Esophagus muscularis mucosa (tissue), 4 donors: ENCODE results near the gene TMEM38A.

ENCODE experiments used
- EP300 ChIP-seq: sonication (generic); formaldehyde crosslinking; IDR thresholded peaks from one replicate; pipeline ENCODE4 v1.6.1; 2017; ENCODE audit warnings: antibody characterized with exemption
- POLR2A ChIP-seq: fragments of 450-650 bp; IDR thresholded peaks from one replicate; pipeline ENCODE4 v1.6.1; 2017; ENCODE audit warnings: antibody characterized with exemption, moderate library complexity, mild to moderate bottlenecking, low read depth
- POLR2AphosphoS5 ChIP-seq, 2 donors: sonication (generic); formaldehyde crosslinking; IDR thresholded peaks; one replicate each; pipeline ENCODE4 v1.6.1; 2017; ENCODE audit warnings: antibody characterized with exemption in 2 of 2
- TF ChIP-seq, protein P1 (sequence below), 3 experiments: fragments of 200-600 bp in 2 of 3; fragments of 450-650 bp in 1 of 3; sonication (generic) in 2 of 3; IDR thresholded peaks; one replicate each; pipeline ENCODE4 v1.5.1; 2017 to 2019; ENCODE audit warnings: antibody characterized with exemption in 3 of 3, mild to moderate bottlenecking in 2 of 3, moderate library complexity in 1 of 3

DNA sequence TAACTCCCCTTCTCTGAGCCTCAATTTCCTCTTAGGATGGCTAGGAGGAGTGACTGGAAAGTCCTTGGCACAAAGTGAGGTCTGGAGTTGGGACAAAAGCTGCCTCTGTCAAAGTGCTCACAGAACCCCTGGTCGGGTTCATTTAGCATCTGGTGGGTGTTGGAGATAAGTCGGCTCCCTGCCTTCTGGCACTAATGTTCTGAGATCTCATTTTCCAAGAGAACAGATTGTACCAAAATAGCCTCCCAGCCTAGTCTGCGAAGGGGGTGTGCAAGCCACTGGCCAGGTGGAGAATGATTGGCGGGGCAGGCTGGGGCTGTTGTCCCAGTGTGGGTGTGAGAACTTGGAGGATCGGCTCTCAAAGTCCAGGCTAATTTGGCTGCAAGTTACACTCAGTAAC is 38.0 kb downstream of the TMEM38A start:
- no peak for TF ChIP-seq EP300
- TF ChIP-seq, protein P1, sequence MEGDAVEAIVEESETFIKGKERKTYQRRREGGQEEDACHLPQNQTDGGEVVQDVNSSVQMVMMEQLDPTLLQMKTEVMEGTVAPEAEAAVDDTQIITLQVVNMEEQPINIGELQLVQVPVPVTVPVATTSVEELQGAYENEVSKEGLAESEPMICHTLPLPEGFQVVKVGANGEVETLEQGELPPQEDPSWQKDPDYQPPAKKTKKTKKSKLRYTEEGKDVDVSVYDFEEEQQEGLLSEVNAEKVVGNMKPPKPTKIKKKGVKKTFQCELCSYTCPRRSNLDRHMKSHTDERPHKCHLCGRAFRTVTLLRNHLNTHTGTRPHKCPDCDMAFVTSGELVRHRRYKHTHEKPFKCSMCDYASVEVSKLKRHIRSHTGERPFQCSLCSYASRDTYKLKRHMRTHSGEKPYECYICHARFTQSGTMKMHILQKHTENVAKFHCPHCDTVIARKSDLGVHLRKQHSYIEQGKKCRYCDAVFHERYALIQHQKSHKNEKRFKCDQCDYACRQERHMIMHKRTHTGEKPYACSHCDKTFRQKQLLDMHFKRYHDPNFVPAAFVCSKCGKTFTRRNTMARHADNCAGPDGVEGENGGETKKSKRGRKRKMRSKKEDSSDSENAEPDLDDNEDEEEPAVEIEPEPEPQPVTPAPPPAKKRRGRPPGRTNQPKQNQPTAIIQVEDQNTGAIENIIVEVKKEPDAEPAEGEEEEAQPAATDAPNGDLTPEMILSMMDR (IDR thresholded peaks at IDR 0.05) = no peak
- TF ChIP-seq POLR2AphosphoS5 (IDR thresholded peaks at IDR 0.05) = peak; percentile 22 to 48
- no peak for TF ChIP-seq POLR2A
